ENCODE data around the gene CCNQ.

GRCh38 chrX:153576239-153576870 lies 22.6 kb downstream of the CCNQ start:
- TF ChIP-seq CTCF (optimal IDR thresholded peaks at IDR 0.05 in 1 of 3, IDR thresholded peaks at IDR 0.05 in 1 of 3, conservative IDR thresholded peaks at IDR 0.05 in 1 of 3; ENCODE audit: extremely low read depth in 1 of 3, insufficient read depth in 2 of 3, low read length in 3 of 3) (no peak), EZH2 (IDR thresholded peaks at IDR 0.05; ENCODE audit: low read length) (no peak)
